GM21526 (cell line): ENCODE results near the gene CSRP2.

Source experiments
- ATAC-seq: cut with Tn5 transposase; IDR thresholded peaks from one replicate; pipeline ENCODE4 v1.9.1; 2021; ENCODE audit warnings: moderate library complexity; ENCODE audit not compliant: unreplicated experiment, low FRiP score

CSRP2 gene

GRCh38 chr12:76864791-76865400, 13.9 kb downstream of the CSRP2 start:
- peak; percentile 83 for ATAC-seq

- ATAC-seq = no peak
These were observed 15.0 kb downstream of the CSRP2 start for GRCh38 chr12:76863837-76864236.

- ATAC-seq = no peak
These were observed 15.7 kb downstream of the CSRP2 start for GRCh38 chr12:76863005-76863670.

GRCh38 chr12:76860256-76860655, 18.6 kb downstream of the CSRP2 start:
- no peak for ATAC-seq

- no peak for ATAC-seq
These were observed 19.2 kb downstream of the CSRP2 start for GRCh38 chr12:76859611-76860010.

- ATAC-seq = no peak
These were observed 22.7 kb downstream of the CSRP2 start for GRCh38 chr12:76856018-76856644.

- no peak for ATAC-seq
These were observed 23.5 kb downstream of the CSRP2 start for GRCh38 chr12:76855271-76855670.

GRCh38 chr12:76852106-76852505, 26.7 kb downstream of the CSRP2 start:
- ATAC-seq = no peak

- no peak for ATAC-seq
These were observed 30.7 kb downstream of the CSRP2 start for GRCh38 chr12:76848132-76848531.

- ATAC-seq = no peak
These were observed 31.6 kb downstream of the CSRP2 start for GRCh38 chr12:76847260-76847659.

- no peak for ATAC-seq
These were observed 42.2 kb downstream of the CSRP2 start for GRCh38 chr12:76836633-76837032.

GRCh38 chr12:76830436-76830835, 48.4 kb downstream of the CSRP2 start:
- ATAC-seq = no peak

- ATAC-seq = no peak
These were observed 57.8 kb downstream of the CSRP2 start for GRCh38 chr12:76820888-76821482.

GRCh38 chr12:76813972-76814371, 64.8 kb downstream of the CSRP2 start:
- no peak for ATAC-seq

GRCh38 chr12:76813265-76813664, 65.6 kb downstream of the CSRP2 start:
- no peak for ATAC-seq

- ATAC-seq = no peak
These were observed 66.8 kb downstream of the CSRP2 start for GRCh38 chr12:76811976-76812375.

- no peak for ATAC-seq
These were observed 68.0 kb downstream of the CSRP2 start for GRCh38 chr12:76810671-76811419.
